SW480 (cell line): ENCODE data around the gene TACR1.
"Not testable (repeated sequence)": the region's sequence is repeated elsewhere in the genome, so short reads cannot be mapped to it uniquely, and the experiment has no call there.

Source experiments
- DNase-seq: peaks from one replicate; pipeline ENCODE4 v3.0.0-alpha.2; 2016; ENCODE audit warnings: low spot score

The TACR1 gene

GRCh38 chr2:75089471-75089870 lies 109.8 kb downstream of the TACR1 start:
- no peak for DNase-seq

- no peak for DNase-seq
Measured at GRCh38 chr2:75088791-75089190, 110.5 kb downstream of the TACR1 start.

GRCh38 chr2:75087736-75088135 lies 111.6 kb downstream of the TACR1 start:
- DNase-seq = no peak

GRCh38 chr2:75079575-75079974 lies 119.7 kb downstream of the TACR1 start:
- DNase-seq = no peak

- no peak for DNase-seq
Measured at GRCh38 chr2:75077909-75078308, 121.4 kb downstream of the TACR1 start.

- no peak for DNase-seq
Measured at GRCh38 chr2:75076088-75076487, 123.2 kb downstream of the TACR1 start.

GRCh38 chr2:75074708-75075107 lies 124.6 kb downstream of the TACR1 start:
- DNase-seq = no peak

- no peak for DNase-seq
Measured at GRCh38 chr2:75074228-75074627, 125.1 kb downstream of the TACR1 start.

GRCh38 chr2:75071766-75072165 lies 127.6 kb downstream of the TACR1 start:
- DNase-seq = no peak

- peak; percentile 4 for DNase-seq
Measured at GRCh38 chr2:75068546-75068945, 130.8 kb downstream of the TACR1 start.

- no peak for DNase-seq
Measured at GRCh38 chr2:75067506-75067905, 131.8 kb downstream of the TACR1 start.

GRCh38 chr2:75066121-75066902 lies 133.0 kb downstream of the TACR1 start:
- DNase-seq = no peak

- DNase-seq = no peak
Measured at GRCh38 chr2:75065402-75066008, 133.8 kb downstream of the TACR1 start.

GRCh38 chr2:75064691-75065396 lies 134.5 kb downstream of the TACR1 start:
- DNase-seq = peak; percentile 42

- no peak for DNase-seq
Measured at GRCh38 chr2:75063906-75064305, 135.4 kb downstream of the TACR1 start.

GRCh38 chr2:75058427-75058826 lies 140.9 kb downstream of the TACR1 start:
- DNase-seq = no peak

- not testable (repeated sequence) for DNase-seq
Measured at GRCh38 chr2:75057150-75057549, 142.2 kb downstream of the TACR1 start.

GRCh38 chr2:75055820-75056675 lies 143.3 kb downstream of the TACR1 start:
- no peak for DNase-seq

- no peak for DNase-seq
Measured at GRCh38 chr2:75055142-75055819, 144.0 kb downstream of the TACR1 start.

- no peak for DNase-seq
Measured at GRCh38 chr2:75054296-75054695, 145.0 kb downstream of the TACR1 start.

GRCh38 chr2:75053484-75054112 lies 145.7 kb downstream of the TACR1 start:
- peak; percentile 55 for DNase-seq
